ENCODE data around the gene NPAS2.

NPAS2 gene

GRCh38 chr2:100948942-100949811 lies 129.2 kb downstream of the NPAS2 start:
- no peak for DNase-seq

DNA sequence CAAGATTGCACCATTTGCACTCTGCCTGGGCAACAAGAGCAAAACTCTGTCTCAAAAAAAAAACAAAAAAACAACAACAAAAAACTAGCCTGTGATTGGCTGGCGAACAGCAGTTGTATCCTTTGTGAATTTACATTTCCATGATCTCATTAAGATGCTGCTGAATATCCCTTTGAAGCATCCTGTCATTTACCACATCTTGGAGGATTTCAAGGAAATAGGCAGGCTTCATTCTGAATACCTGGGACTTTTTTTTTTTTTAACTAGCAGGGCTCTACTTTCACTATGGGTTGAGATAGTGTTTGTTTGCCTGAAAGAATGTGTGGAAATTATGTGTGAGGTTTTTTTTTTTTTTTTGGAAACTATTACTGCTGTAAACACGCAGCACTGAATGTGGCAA lies 132.6 kb downstream of the NPAS2 start:
- DNase-seq, result no peak

DNA sequence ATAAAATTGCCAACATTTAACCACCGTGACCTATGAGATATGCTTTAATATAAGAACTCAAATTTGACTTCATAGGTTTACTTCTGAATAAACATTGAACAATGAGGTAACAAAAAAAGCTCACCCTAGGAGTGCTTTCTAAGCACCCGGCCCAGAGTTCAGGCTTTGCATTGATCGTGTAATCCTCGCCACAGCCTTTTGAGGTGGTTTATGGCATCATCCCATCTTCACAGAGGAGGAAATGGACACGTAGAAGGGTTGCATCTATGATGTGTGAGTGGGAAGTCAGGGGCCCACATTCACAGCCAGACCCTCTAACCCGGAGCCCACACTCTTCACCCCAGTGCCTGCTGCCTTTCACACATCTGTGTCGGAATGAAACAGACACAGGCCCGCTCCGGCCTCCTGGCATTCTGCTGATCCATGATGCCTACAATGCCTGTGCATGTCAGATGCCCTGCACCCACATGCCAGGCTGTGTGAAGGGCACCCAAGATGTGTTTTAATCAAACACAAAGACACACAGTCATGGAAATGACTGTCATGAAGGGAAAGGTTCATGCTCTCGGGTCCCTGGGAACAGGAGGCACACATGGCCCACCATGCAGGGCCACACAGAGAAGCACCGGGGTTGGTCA lies 133.6 kb downstream of the NPAS2 start:
- no peak for DNase-seq

- no peak for DNase-seq
Measured at GRCh38 chr2:100954044-100954420, 134.1 kb downstream of the NPAS2 start.

DNA sequence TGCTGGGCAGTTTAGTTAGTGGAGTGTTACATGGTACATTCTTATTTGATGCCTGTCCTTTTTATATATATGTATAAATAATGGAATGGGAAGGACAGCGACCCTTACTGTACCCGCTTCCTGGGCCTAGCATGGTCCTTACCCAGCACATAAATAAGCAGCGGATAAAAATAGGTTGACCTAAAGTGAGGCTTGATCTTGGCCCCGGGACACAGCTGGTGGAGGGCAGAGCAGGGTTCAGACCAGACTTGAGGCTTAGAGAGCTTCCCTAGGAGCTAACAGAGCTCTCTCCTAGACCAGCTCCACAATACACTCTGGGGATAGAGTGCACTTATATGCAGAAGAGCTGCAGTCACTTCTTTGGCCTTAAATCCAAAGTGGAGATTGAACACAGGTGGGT lies 135.3 kb downstream of the NPAS2 start:
- no peak for DNase-seq

- DNase-seq, result no peak
Measured at GRCh38 chr2:100956081-100956480, 136.1 kb downstream of the NPAS2 start.

DNA sequence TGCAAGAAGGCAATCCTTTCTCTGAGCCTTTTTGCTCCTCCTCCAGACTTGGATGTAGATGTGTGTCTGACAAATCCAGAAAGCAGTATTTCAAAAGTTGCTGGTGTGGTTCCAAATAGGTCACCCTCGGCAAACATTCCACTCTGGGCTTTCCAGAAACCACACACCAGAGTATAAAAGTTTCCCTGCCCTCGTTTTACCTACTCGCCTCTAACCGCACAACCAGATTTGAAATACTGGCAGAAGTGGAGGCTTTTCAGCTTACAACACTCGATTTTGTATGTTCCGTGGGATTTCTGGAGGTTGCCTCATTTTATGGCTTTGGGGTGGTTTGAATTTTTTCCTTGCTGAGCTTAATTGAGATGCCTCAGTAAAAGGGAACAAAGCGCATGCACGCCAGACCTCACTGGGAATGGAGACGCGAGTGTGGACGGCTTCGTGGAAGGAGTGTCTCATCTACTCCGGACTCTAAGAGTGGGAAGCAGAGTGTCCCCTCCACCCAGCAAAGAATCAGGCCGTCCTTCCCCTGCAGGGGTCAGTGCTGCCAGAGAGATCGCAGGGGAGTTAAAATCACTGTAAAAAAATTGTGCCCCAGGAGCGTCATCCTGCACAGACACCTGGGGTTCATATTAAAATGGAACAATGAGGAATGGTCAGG lies 138.2 kb downstream of the NPAS2 start:
- no peak for DNase-seq

DNA sequence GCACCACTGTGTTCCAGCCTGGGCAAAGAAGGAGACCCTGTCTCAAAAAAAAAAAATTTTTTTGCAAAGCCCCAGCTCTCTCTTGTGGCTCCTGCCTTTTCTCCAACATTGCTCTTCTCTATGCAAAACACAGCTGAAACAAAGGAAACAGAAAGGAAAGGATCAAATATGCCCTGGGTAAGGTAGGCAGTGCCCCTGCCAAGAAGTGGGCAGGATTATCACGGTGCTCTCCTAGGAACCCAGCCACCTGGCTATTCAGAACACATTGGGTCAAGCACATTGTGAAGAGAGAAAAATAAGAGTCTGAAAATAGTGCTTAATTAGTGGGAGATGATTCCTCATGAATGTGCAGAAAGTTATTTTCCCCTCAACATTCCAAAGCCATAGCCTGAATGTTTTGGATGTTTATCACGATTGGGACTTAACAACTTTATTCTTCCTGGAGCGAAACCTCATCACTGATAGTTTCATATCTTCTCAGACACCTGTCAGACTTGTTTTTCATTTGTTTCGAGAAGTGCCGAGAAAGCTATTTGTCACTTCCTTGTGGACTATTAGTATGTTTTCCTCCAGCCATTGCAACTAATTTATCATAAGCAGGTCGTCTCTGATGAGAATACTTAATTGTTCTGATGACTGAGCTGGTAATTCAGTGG lies 139.4 kb downstream of the NPAS2 start:
- no peak for DNase-seq

- no peak for DNase-seq
Measured at GRCh38 chr2:100960688-100961087, 140.7 kb downstream of the NPAS2 start.

- DNase-seq, result no peak
Measured at GRCh38 chr2:100962366-100963025, 142.6 kb downstream of the NPAS2 start.

GRCh38 chr2:100963026-100963375 lies 143.1 kb downstream of the NPAS2 start:
- no peak for DNase-seq

- no peak for DNase-seq
Measured at GRCh38 chr2:100964222-100964621, 144.3 kb downstream of the NPAS2 start.

DNA sequence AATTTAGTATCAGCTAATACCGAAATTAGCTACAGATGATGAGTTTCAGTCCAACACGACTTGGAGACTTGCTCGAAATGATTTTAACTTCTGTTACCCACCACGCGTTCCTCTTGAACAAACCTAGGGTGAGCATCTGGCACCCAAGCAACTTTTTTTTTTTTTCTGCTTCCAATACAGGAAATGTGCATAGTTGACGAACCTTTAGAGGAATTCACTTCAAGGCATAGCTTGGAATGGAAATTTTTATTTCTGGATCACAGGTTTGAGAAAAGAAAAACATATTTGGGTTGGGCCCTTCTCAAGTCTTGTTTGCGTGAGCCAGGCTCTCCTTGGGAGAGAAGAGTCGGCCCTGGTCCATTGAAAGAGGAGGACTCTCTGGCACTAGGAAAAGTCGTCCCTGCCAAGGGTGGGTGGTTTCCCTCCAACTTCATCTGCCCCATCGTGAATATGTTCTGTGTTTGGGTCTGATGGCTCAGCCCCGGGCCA lies 144.8 kb downstream of the NPAS2 start:
- DNase-seq, result no peak

GRCh38 chr2:100965596-100965995 lies 145.7 kb downstream of the NPAS2 start:
- no peak for DNase-seq

DNA sequence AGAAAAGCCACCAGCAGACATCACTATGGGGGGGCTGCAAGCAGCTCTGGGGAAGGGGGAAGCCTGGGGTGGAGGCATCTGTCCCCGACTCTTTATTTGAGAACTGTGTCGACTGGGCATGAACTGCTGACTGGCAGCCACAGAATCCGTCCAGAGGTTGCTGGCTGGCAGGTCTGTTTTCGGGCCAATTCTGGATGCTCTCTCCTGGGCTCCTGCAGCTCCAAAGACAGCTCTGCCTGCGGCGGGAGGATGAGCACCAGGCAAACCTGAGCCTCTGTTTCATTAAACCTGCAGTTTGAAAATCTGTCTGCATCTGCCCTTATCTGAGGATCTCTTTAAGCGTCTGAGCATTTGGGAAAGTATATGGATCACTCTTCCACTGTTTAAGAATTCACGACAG lies 147.8 kb downstream of the NPAS2 start:
- DNase-seq, result no peak

- no peak for DNase-seq
Measured at GRCh38 chr2:100968146-100969145, 148.5 kb downstream of the NPAS2 start.

DNA sequence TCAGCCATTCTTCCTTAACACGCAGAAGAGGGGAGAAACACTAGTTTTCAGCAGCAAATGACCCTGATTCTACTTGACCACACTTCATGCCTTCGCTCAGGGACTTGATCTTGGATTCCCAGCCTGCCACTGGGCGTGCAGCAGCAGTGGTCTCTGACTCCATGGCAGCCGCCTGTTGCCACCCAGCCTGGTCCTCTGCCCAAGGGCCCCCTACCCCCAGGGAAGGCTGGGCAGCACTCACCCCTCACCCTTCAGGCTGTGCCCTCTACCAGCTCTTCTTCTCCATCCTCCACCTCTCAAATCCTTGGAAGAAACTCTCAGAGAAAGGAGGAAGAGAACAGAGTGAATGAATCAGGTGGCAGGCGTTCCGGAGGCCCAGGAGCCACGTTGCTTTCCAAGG lies 150.1 kb downstream of the NPAS2 start:
- no peak for DNase-seq

DNA sequence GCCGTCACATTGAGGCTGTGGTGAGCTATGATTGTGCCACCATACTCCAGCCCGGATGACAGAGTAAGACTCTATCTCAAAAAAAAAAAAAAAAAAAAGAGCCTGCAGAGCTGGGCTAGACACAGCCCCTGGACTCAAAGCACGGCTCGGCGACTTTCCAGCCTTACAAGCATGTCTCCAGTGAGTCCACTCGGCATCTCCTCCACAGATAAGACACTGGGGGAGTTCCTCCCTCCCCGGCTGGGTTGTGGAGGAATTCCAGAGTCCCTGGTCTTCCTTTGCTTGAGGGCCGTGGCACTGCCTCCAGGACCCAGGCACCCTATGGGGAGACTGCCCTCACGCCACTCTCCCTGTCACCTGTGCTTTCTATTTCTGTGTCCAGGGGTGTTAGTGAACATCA lies 151.3 kb downstream of the NPAS2 start:
- DNase-seq, result no peak

DNA sequence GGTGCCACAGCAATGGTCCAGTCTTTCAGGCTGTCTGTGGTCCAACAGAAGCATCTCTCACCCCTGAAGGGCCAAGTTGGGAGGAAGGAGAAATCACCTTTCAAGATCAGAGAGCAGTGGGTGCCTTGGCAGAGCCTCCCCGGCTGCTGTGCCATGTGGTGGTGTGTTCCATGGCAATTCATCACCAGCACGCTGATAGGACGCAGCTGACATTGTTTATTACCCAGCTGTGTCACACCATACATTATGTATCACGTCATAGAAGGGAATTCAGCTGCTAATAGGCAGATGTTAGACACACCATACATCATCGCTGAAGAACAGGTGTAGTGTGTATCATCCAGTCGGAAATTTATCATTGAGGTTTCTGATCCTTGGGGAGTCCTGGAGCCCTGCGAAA lies 152.5 kb downstream of the NPAS2 start:
- DNase-seq, result no peak

- no peak for DNase-seq
Measured at GRCh38 chr2:100974712-100975520, 155.0 kb downstream of the NPAS2 start.

GRCh38 chr2:100975521-100975785 lies 155.5 kb downstream of the NPAS2 start:
- DNase-seq, result no peak

Data from activated CD8-positive, alpha-beta memory T cell treated with anti-CD3 and anti-CD28 coated beads, Interleukin-2, amount 50 U/mL, for 4 hours (primary cell).